Measurements from ENCODE around the gene SYNE2.

SYNE2 gene

DNA sequence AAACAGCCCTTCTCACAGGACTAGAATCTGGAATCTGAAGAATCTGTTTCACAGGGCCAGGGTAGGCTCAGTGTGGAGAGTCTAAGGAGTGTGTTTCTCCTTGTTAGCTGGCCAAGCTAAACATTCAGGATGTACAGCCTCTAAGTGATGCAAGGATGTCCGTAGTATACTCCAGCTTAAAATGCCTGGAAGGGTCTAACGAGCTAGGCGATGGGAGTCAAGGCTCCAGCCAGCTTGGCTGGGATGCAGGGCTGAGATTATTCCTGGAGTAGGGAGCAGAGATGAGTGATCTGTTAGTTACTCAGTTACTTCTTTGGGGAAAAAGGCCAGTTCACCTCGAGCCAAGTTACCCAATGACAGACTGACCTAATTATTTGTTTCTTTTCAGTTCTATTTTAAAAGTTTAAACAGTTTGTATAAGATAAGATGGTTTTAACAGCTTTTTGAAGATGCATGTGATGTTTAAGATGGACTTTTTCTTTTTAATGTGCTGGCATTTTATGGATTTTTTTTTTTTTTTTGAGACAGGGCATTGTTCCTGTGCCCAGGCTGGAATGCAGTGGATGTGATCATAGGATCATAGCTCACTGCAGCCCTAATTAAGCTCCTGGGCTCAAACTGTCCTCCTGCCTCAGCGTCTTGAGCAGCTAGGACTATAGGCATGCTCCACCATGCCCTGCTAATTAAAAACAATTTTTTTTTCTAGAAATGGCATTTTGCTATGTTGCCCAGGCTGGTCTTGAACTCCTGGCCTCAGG is 41.1 kb downstream of the SYNE2 start:
- no peak for TF ChIP-seq TEAD4 (IDR thresholded peaks at IDR 0.05)
- TF ChIP-seq NFIC (IDR thresholded peaks at IDR 0.05): no peak
- TF ChIP-seq RAD21 (IDR thresholded peaks at IDR 0.05; ENCODE audit: low read depth): no peak
- TF ChIP-seq YY1 (IDR thresholded peaks at IDR 0.05; ENCODE audit: low read depth): no peak
- no peak for TF ChIP-seq CREB1 (IDR thresholded peaks at IDR 0.05; ENCODE audit: low read depth)
- TF ChIP-seq FOXM1 (IDR thresholded peaks at IDR 0.05; ENCODE audit: borderline replicate concordance, low read depth): no peak
- no peak for TF ChIP-seq CEBPB (IDR thresholded peaks at IDR 0.05)
- no peak for TF ChIP-seq EP300 (IDR thresholded peaks at IDR 0.05; ENCODE audit: borderline replicate concordance)
- TF ChIP-seq TCF12 (IDR thresholded peaks at IDR 0.05; ENCODE audit: low read depth): no peak
- TF ChIP-seq, protein P1, sequence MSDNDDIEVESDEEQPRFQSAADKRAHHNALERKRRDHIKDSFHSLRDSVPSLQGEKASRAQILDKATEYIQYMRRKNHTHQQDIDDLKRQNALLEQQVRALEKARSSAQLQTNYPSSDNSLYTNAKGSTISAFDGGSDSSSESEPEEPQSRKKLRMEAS (IDR thresholded peaks at IDR 0.05): no peak
- TF ChIP-seq ZBTB7A (IDR thresholded peaks at IDR 0.05; ENCODE audit: low read depth): no peak
- TF ChIP-seq, protein P2, sequence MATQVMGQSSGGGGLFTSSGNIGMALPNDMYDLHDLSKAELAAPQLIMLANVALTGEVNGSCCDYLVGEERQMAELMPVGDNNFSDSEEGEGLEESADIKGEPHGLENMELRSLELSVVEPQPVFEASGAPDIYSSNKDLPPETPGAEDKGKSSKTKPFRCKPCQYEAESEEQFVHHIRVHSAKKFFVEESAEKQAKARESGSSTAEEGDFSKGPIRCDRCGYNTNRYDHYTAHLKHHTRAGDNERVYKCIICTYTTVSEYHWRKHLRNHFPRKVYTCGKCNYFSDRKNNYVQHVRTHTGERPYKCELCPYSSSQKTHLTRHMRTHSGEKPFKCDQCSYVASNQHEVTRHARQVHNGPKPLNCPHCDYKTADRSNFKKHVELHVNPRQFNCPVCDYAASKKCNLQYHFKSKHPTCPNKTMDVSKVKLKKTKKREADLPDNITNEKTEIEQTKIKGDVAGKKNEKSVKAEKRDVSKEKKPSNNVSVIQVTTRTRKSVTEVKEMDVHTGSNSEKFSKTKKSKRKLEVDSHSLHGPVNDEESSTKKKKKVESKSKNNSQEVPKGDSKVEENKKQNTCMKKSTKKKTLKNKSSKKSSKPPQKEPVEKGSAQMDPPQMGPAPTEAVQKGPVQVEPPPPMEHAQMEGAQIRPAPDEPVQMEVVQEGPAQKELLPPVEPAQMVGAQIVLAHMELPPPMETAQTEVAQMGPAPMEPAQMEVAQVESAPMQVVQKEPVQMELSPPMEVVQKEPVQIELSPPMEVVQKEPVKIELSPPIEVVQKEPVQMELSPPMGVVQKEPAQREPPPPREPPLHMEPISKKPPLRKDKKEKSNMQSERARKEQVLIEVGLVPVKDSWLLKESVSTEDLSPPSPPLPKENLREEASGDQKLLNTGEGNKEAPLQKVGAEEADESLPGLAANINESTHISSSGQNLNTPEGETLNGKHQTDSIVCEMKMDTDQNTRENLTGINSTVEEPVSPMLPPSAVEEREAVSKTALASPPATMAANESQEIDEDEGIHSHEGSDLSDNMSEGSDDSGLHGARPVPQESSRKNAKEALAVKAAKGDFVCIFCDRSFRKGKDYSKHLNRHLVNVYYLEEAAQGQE (IDR thresholded peaks at IDR 0.05; ENCODE audit: low read depth): no peak
- TF ChIP-seq TAF1 (IDR thresholded peaks at IDR 0.05; ENCODE audit: low read depth): no peak

DNA sequence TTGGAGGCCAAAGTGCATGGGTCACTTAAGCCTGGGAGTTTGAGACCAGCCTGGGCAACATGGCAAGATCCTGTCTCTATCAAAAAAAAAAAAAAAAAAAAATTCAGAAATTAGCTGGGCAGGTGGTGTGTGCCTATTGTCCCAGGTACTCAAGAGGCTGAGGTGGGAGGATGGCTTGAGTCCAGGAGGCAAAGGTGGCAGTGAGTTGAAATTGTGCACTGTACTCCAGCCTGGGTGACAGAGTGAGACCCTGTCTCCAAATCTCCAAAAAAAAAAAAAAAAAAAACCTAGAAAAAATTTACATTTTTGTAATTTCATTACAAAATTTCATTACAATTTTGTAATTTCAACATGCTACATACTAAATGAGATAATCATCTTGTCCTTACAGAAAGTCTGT is 42.7 kb downstream of the SYNE2 start:
- no peak for TF ChIP-seq TCF12 (IDR thresholded peaks at IDR 0.05; ENCODE audit: low read depth)
- 0 out of 2 replicates have a peak, but pooled peaks have one; percentile 31 for TF ChIP-seq NFIC (IDR thresholded peaks at IDR 0.05)

DNA sequence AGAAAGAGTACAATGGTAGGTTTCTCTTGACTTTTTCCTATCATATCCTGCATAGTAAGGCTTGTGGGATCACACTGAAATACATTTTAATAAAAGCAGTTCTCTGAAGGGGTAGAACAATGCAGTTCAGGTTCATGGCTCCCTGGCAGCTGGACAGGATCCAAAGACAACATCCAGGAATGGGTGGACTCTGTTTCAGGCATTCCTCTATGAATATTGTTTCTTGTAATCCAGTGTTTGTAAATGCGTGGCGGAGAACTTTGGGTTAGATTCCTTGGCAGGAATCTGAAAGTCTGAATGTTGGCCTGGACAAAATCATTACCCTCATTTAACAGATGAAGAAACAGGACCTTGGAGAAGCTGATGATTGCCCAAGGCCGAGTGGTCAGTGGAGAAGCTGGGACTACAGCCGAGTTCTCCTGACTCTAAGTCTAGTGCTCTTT is 43.5 kb downstream of the SYNE2 start:
- TF ChIP-seq EP300 (IDR thresholded peaks at IDR 0.05; ENCODE audit: borderline replicate concordance) (peak; percentile 76), CEBPB (IDR thresholded peaks at IDR 0.05) (peak; percentile 70), FOXM1 (IDR thresholded peaks at IDR 0.05; ENCODE audit: borderline replicate concordance, low read depth) (no peak), TEAD4 (IDR thresholded peaks at IDR 0.05) (peak; percentile 85), ZBTB7A (IDR thresholded peaks at IDR 0.05; ENCODE audit: low read depth) (no peak), CREB1 (IDR thresholded peaks at IDR 0.05; ENCODE audit: low read depth) (no peak), YY1 (IDR thresholded peaks at IDR 0.05; ENCODE audit: low read depth) (no peak), NFIC (IDR thresholded peaks at IDR 0.05) (peak; percentile 97), TCF12 (IDR thresholded peaks at IDR 0.05; ENCODE audit: low read depth) (peak; percentile 79), RAD21 (IDR thresholded peaks at IDR 0.05; ENCODE audit: low read depth) (peak; percentile 27; the same call in 1 of the 2 replicates), EGR1 (IDR thresholded peaks at IDR 0.05) (no peak), TAF1 (IDR thresholded peaks at IDR 0.05; ENCODE audit: low read depth) (no peak)
- TF ChIP-seq, protein P1 (IDR thresholded peaks at IDR 0.05): no peak
- TF ChIP-seq, protein P2 (IDR thresholded peaks at IDR 0.05; ENCODE audit: low read depth): no peak
- TF ChIP-seq, protein P3, sequence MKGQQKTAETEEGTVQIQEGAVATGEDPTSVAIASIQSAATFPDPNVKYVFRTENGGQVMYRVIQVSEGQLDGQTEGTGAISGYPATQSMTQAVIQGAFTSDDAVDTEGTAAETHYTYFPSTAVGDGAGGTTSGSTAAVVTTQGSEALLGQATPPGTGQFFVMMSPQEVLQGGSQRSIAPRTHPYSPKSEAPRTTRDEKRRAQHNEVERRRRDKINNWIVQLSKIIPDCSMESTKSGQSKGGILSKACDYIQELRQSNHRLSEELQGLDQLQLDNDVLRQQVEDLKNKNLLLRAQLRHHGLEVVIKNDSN (IDR thresholded peaks at IDR 0.05): no peak

DNA sequence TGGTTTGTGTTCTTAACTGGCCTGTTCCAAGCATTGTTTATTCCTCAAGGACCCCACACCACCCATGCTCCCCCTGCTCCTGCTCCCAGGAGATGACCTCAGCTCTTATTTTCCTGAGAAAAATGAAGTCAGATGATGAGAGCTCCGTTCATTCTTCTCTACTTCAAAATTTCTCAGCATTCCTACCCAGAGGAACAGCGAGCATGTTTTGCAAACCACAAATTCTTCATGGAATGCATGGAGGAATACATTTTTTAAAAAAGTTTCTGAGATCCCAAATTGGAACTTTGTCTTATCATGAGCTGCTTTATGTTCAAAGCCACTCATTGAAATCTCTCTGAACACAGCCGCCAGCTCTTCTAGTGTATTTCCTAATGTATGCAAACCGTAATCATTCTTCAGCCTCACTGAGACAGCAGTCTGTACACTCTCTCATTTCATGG is 44.9 kb downstream of the SYNE2 start:
- TF ChIP-seq TEAD4 (IDR thresholded peaks at IDR 0.05) (no peak), FOXM1 (IDR thresholded peaks at IDR 0.05; ENCODE audit: borderline replicate concordance, low read depth) (no peak), NFIC (IDR thresholded peaks at IDR 0.05) (no peak), TCF12 (IDR thresholded peaks at IDR 0.05; ENCODE audit: low read depth) (no peak), EP300 (IDR thresholded peaks at IDR 0.05; ENCODE audit: borderline replicate concordance) (no peak), RAD21 (IDR thresholded peaks at IDR 0.05; ENCODE audit: low read depth) (no peak)
- TF ChIP-seq, protein P2 (IDR thresholded peaks at IDR 0.05; ENCODE audit: low read depth): no peak
- TF ChIP-seq, protein P1 (IDR thresholded peaks at IDR 0.05): no peak

All from Ishikawa (cell line).